Central memory CD4-positive, alpha-beta T cell (primary cell): ENCODE measurements around the gene RARS1.

Experiments
- DNase-seq: peaks from one replicate; pipeline ENCODE4 v3.0.0; 2022
- total RNA-seq, 3 experiments: gene quantifications; one replicate each; lab custom pipeline; 2026; lab: John Stamatoyannopoulos, UW

Gene RARS1
- 60.8 to 304 (median 85.2) reads per million in 3 experiments for total RNA-seq

- DNase-seq: peak; percentile 77
Measured at GRCh38 chr5:168486136-168486879, at the start of gene RARS1. RARS1 (plus strand) TSS chr5:168486471; CDS start chr5:168486499, 28 bp downstream.

GRCh38 chr5:168438349-168438748 lies 47.9 kb upstream of the RARS1 start:
- DNase-seq: no peak

- no peak for DNase-seq
Measured at GRCh38 chr5:168443533-168443932, 42.7 kb upstream of the RARS1 start.

GRCh38 chr5:168443950-168444700 lies 42.1 kb upstream of the RARS1 start:
- DNase-seq: no peak

- DNase-seq: no peak
Measured at GRCh38 chr5:168446983-168447619, 39.2 kb upstream of the RARS1 start.

- DNase-seq: no peak
Measured at GRCh38 chr5:168447808-168448207, 38.5 kb upstream of the RARS1 start.

GRCh38 chr5:168449166-168449565 lies 37.1 kb upstream of the RARS1 start:
- no peak for DNase-seq

GRCh38 chr5:168451565-168451964 lies 34.7 kb upstream of the RARS1 start:
- DNase-seq: no peak

GRCh38 chr5:168455201-168455600 lies 31.1 kb upstream of the RARS1 start:
- no peak for DNase-seq

GRCh38 chr5:168457542-168457941 lies 28.7 kb upstream of the RARS1 start:
- no peak for DNase-seq

- DNase-seq: no peak
Measured at GRCh38 chr5:168460606-168461005, 25.7 kb upstream of the RARS1 start.

- no peak for DNase-seq
Measured at GRCh38 chr5:168463081-168463480, 23.2 kb upstream of the RARS1 start.

GRCh38 chr5:168464214-168464613 lies 22.1 kb upstream of the RARS1 start:
- DNase-seq: no peak

GRCh38 chr5:168464641-168465040 lies 21.6 kb upstream of the RARS1 start:
- DNase-seq: no peak

- DNase-seq: no peak
Measured at GRCh38 chr5:168467755-168468330, 18.4 kb upstream of the RARS1 start.

GRCh38 chr5:168468836-168469235 lies 17.4 kb upstream of the RARS1 start:
- DNase-seq: no peak

GRCh38 chr5:168469816-168470215 lies 16.5 kb upstream of the RARS1 start:
- no peak for DNase-seq

- no peak for DNase-seq
Measured at GRCh38 chr5:168471785-168472184, 14.5 kb upstream of the RARS1 start.

GRCh38 chr5:168472329-168472728 lies 13.9 kb upstream of the RARS1 start:
- no peak for DNase-seq

GRCh38 chr5:168474319-168474718 lies 12.0 kb upstream of the RARS1 start:
- DNase-seq: no peak

GRCh38 chr5:168477060-168477459 lies 9.2 kb upstream of the RARS1 start:
- DNase-seq: no peak

GRCh38 chr5:168479166-168479565 lies 7.1 kb upstream of the RARS1 start:
- DNase-seq: no peak

GRCh38 chr5:168480601-168481000 lies 5.7 kb upstream of the RARS1 start:
- DNase-seq: no peak
